ENCODE data around the gene ATP2A3.

GRCh38 chr17:3976675-3977171, 12.5 kb upstream of the ATP2A3 start:
- TF ChIP-seq SP1 (IDR thresholded peaks at IDR 0.05) (no peak), NFRKB (IDR thresholded peaks at IDR 0.05) (no peak), CTBP1 (IDR thresholded peaks at IDR 0.05; ENCODE audit: borderline replicate concordance) (no peak), FOXM1 (IDR thresholded peaks at IDR 0.05; ENCODE audit: borderline replicate concordance) (no peak), FOXA1 (IDR thresholded peaks at IDR 0.05) (no peak)

Measured in HEK293T (cell line).